Small intestine (tissue), 7 donors: ENCODE results near the gene LMF1. TPM values are rescaled to one million over a fixed set of nuclear protein-coding genes. Genes with fewer than 3 reads are reported as not detected.

ENCODE experiments used
- DNase-seq, 2 donors: peaks; one replicate each; pipeline versions ENCODE4 v3.0.0 to v3.0.0-alpha.2; 2013
- FAIRE-seq: peaks from 2 replicates; lab custom pipeline; 2012; peaks lifted over from hg19 to GRCh38; lab: Jason Lieb, UNC
- H3K27ac ChIP-seq, 3 donors: one replicate each; pipeline ENCODE4 v1.5.1; 2013; ENCODE audit warnings: low read length in 2 of 3, mild to moderate bottlenecking in 2 of 3, control low read depth in 1 of 3, inconsistent platforms in 1 of 3, low read depth in 1 of 3, moderate library complexity in 1 of 3
- H3K27me3 ChIP-seq, 3 donors: one replicate each; pipeline ENCODE4 v1.6.1; 2013; ENCODE audit warnings: low read length in 3 of 3, inconsistent platforms in 1 of 3; ENCODE audit not compliant: control insufficient read depth in 3 of 3, insufficient read depth in 3 of 3
- H3K36me3 ChIP-seq, 3 donors: one replicate each; pipeline ENCODE4 v1.6.1; 2013; ENCODE audit warnings: low read length in 3 of 3, inconsistent platforms in 1 of 3, low read depth in 1 of 3, mild to moderate bottlenecking in 1 of 3, moderate library complexity in 1 of 3; ENCODE audit not compliant: control insufficient read depth in 3 of 3, insufficient read depth in 2 of 3
- H3K4me1 ChIP-seq, 3 donors: one replicate each; pipeline ENCODE4 v1.6.1; 2013; ENCODE audit warnings: low read length in 2 of 3, inconsistent platforms in 1 of 3, low read depth in 1 of 3, mild to moderate bottlenecking in 1 of 3, moderate library complexity in 1 of 3; ENCODE audit not compliant: control insufficient read depth in 3 of 3, insufficient read depth in 2 of 3
- H3K4me3 ChIP-seq, 3 donors: one replicate each; pipeline ENCODE4 v1.5.1; 2013; ENCODE audit warnings: low read length in 3 of 3, control low read depth in 1 of 3, inconsistent platforms in 1 of 3, low read depth in 1 of 3, mild to moderate bottlenecking in 1 of 3, moderate library complexity in 1 of 3
- H3K9me3 ChIP-seq, 2 donors: one replicate each; pipeline ENCODE4 v1.6.1; 2013; ENCODE audit warnings: low read depth in 1 of 2, low read length in 1 of 2; ENCODE audit not compliant: control insufficient read depth in 2 of 2, insufficient read depth in 1 of 2
- WGBS, 3 donors: extraction: QIAGEN DNeasy Blood & Tissue Kit; methylation state at CpG; one replicate each; pipeline ENCODE4 v1.1.7; 2013; 5-methylcytosine and 5-hydroxymethylcytosine counted together
- polyA plus RNA-seq, 4 donors: library from polyadenylated mRNA; stranded (reverse) in 3 of 4; unstranded in 1 of 4; fragments of 200-250 nt in 3 of 4; fragments of 120-200 nt in 1 of 4; gene quantifications; one replicate each; pipeline versions ENCODE4 v1.2.1 to v1.2.3, GENCODE V29; 2013
- donor health status: healthy with polysubstance abuse.
- donor health status: control.
- donor health status: control.
- donor health status: Bipolar disorder and iron deficiency.
- donor health status: healthy.

Gene LMF1
- polyA plus RNA-seq, 4 donors: 8.2 to 18.0 (median 9.2) TPM

DNA sequence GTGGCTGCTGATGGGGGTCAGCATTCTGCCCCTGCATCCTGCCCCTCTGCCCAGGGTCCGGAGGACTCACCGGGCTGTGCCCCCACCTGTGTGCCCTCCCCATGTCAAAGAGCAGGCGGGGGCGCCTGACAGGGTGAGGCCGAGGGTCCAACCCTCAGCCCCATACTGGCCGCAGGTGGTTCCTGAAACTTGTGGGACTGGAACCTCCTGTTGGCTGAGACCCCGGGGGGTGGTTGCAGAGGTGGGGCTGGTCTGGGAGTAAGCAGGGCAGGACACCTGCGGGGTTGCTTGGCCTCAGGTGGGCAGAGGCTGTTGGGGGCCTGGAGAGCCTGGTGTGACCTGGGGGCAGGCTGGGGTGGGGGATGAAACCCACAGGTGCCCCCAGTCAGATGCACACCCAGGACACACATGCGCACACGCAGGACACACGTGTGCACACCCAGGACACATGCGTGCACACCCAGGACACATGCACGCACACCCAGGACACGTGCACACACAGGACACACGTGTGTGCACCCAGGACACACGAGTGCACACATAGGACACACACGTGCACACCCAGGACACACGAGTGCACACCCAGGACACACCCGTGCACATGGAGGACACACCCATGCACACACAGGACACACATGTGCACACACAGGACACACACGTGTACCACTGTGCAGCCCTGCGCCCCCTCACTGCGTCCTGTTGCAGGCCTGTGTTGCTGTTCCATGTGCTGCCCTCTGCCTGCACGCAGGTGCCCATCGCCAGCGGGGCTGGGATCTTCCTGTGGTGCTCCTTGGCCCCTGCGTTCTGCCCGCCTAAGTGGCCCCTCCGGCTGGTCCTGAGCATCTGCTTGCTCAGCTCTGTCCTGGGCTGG lies 42.2 kb upstream of the LMF1 start:
- no peak for DNase-seq
- Histone ChIP-seq H3K4me3 (no peak overlapping the region), H3K27ac (no peak overlapping the region), H3K36me3 (no peaks in the 10 kb centered on the region), H3K27me3 (peaks cover 0 to 4% (median 0%) of the 10 kb centered on the region in 3 donors), H3K9me3 (no peaks in the 10 kb centered on the region), H3K4me1 (no peaks in the 10 kb centered on the region)
- 73 to 86% (median 78%) methylated on average over 26 to 28 of the region's 28 CpGs for WGBS, 3 donors
- no peak for FAIRE-seq

DNA sequence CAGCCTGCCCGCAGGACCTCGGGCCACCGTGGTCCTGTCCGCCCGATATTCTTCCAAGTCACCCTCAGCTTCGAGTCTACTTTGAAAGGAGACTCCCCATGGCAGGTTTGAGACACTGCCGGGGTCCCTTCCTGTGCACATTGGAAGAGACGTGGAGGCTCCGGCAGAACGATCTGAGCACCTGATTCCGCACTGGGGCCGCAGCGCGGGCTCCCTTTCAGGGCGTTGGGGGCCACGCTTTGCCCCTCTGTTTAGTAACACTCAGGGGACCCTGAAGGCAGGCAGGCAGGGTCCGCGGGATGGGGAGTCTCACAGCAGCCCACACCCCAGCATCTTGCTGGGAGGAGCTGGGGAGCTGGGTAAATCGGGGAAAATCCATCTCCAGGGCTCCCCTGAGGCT lies 41.4 kb upstream of the LMF1 start:
- Histone ChIP-seq H3K27me3 (peaks cover 0 to 4% (median 0%) of the 10 kb centered on the region in 3 donors), H3K4me3 (no peak overlapping the region), H3K4me1 (no peaks in the 10 kb centered on the region), H3K36me3 (no peaks in the 10 kb centered on the region), H3K9me3 (no peaks in the 10 kb centered on the region), H3K27ac (no peak overlapping the region)
- 83 to 88% (median 85%) methylated on average over 18 to 19 of the region's 19 CpGs for WGBS, 3 donors
- DNase-seq (no peak), FAIRE-seq (no peak)

DNA sequence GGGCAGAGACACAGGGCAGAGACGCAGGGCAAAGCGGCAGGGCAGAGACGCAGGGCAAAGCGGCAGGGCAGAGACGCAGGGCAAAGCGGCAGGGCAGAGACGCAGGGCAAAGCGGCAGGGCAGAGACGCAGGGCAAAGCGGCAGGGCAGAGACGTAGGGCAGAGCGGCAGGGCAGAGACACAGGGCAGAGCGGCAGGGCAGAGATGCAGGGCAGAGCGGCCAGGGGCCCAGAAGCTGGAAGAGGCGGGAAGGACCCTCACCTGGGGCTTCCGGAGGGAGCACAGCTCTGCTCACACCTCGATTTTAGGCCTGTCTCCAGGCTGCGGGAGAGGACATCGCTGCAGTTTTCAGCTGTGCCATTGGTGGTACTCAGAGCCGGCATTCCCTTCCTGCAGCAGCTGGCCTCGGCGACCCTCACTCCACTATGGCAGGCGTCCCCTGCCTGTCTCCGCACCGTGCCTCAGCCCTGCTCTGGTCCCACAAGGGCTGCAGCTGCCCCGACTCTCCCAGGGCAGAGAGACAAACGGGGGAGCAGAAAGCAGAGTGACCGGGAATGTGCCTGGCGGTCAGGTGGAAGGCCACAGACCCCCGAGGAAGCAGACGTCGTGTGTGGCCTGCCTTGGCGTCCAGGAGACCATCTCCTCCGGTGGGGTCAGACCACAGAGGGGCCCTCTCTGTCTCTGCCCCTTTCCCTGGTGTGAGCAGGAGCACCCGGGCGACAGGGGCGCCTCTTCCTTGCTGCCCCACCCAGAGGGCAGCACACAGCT lies 40.7 kb upstream of the LMF1 start:
- 80 to 85% (median 83%) methylated on average over 29 to 37 of the region's 37 CpGs for WGBS, 3 donors
- FAIRE-seq (no peak), DNase-seq (no peak)
- Histone ChIP-seq H3K9me3 (no peaks in the 10 kb centered on the region), H3K4me3 (no peak overlapping the region), H3K27ac (no peak overlapping the region), H3K27me3 (peaks cover 0 to 4% (median 0%) of the 10 kb centered on the region in 3 donors), H3K4me1 (no peaks in the 10 kb centered on the region), H3K36me3 (no peaks in the 10 kb centered on the region)

DNA sequence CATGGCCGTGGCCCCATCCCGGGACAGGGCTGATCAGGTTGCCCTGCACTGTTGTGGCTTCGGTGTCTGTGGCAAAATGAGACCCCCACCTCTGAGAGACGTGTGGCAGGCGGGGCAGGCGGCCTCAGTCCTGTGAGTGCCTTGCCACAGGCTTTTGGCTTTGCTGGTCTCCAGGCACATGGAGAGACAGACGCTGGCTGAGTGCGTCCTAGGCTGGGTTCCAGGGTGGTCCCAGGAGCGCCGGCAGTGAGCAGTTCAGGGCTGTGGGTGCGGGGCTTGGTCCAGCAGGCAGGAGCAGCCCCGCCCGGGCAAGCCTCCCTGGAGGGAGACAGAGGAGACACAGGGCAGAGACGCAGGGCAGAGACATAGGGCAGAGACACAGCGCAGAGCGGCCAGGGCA lies 40.0 kb upstream of the LMF1 start:
- H3K36me3 ChIP-seq: no peaks in the 10 kb centered on the region
- no peak for FAIRE-seq
- H3K4me3 ChIP-seq: no peak overlapping the region
- H3K4me1 ChIP-seq: no peaks in the 10 kb centered on the region
- H3K27ac ChIP-seq: no peak overlapping the region
- WGBS, 3 donors: 72 to 77% (median 73%) methylated on average over 15 to 16 of the region's 16 CpGs
- no peaks in the 10 kb centered on the region for H3K9me3 ChIP-seq
- peaks cover 0 to 4% (median 0%) of the 10 kb centered on the region in 3 donors for H3K27me3 ChIP-seq
- no peak for DNase-seq

DNA sequence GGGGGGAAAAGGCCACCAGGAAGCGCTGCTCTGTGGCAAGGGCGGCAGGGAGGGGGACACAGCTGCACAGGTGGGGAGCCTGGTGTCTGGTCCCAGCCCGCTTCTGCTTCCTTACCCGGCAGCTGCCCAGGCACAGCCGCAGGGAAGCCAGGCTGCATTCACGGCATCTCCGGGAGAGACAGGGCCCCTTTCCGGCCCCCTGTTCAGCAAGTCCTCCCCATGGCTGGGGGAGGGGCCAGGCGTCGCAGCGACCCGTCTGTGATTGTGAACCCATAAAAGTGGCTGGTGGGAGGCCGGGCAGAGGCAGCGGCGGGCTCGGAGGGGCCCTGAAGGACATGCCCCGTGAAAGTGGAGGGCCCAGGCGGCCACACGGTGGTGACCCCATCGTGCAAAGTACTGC lies 39.5 kb upstream of the LMF1 start:
- H3K9me3 ChIP-seq: no peaks in the 10 kb centered on the region
- H3K27ac ChIP-seq: no peak overlapping the region
- H3K4me3 ChIP-seq: no peak overlapping the region
- H3K4me1 ChIP-seq: no peaks in the 10 kb centered on the region
- no peak for DNase-seq
- no peak for FAIRE-seq
- H3K27me3 ChIP-seq: peaks cover 0 to 4% (median 0%) of the 10 kb centered on the region in 3 donors
- no peaks in the 10 kb centered on the region for H3K36me3 ChIP-seq
- WGBS, 3 donors: 35 to 48% (median 39%) methylated on average over 16 to 20 of the region's 20 CpGs

DNA sequence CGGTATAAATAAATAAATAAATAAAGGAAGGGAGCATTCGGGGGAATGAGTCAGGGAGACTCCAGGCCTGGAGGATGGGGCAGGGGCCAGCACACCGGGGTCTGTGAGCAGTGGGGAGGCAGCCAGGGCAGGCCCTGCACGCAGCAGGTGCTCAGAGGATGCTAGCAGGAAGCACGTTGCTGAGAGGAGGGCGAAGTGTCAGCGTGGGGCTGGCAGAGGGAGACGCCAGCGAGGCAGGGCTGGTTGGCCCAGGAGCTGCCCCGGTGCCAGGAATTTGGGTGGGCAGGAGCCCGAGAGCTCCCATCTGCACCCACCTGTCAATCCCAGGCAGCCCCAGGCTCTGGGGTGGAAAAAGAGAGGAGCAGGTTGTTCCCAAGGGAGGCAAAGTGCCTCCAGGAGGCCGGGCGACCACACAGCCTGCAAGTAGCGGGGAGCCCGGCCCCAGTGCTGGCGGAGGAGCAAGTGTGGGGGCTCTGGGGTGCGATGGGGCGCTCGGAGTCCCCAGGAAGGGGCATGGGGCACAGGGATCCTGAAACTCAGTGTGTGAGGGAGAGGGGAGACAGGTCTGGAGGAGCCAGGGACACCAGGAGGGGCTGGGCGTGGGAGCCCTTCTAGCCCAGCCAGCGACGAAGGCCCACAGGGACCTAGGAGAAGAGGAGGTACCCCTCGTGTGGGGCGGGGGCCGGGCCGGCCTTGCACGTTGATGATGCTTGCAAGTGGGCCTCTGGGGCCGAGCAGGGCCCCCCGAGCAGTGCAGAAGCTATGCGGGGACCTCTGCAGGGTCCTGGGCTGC lies 38.8 kb upstream of the LMF1 start:
- Histone ChIP-seq H3K4me3 (no peak overlapping the region), H3K27me3 (peaks cover 0 to 4% (median 0%) of the 10 kb centered on the region in 3 donors), H3K9me3 (no peaks in the 10 kb centered on the region), H3K4me1 (no peaks in the 10 kb centered on the region), H3K36me3 (no peaks in the 10 kb centered on the region), H3K27ac (no peak overlapping the region)
- FAIRE-seq: no peak
- no peak for DNase-seq
- WGBS, 3 donors: 58 to 72% (median 69%) methylated on average over 27 to 30 of the region's 30 CpGs

DNA sequence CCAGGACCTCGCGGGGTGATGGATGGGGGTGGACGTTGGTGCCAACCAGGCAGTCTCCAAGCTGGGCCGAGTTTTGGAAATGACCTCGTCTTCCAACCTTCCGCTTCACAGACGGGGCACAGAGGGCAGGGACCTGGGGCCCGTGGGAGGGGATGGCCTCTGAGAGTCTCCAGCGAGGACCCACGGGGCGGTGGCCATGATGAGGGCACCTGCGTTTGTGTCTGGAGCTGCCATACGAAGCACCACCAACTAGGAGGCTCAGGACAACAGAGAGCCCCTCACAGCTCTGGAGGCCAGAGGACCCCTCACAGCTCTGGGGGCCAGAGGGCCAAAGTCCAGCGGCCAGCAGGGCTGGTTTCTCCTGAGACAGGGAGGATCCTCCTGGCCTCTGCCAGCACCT lies 37.3 kb upstream of the LMF1 start:
- H3K27me3 ChIP-seq: peaks cover 0 to 4% (median 0%) of the 10 kb centered on the region in 3 donors

DNA sequence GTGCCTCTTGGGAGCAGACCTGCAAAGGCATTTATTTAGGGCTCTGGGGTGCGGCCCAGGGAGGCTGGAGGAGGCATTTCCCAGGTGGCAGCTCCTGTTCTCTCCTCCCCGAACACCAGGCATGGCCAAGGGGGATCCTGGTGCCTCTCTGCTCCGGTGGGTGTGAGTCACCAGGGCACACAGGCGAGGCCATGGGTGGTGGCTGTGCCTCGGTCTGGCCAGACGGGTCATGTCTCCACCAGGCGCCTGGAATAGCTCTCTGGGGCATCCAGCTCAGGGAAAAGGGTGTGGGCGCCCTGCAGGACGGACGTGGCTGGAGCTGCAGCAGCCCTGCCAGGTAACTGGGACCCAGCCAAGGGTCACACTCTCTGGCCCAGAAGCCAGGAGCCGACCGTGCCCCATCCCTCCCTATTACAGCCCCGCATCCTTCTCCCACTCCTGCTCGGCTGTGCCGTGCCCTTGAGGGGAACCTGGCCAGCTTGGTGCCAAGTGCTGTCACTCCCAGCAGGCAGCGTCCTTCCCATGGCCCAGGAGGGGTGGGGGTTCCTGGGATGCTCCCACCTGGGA lies 36.6 kb upstream of the LMF1 start:
- 45 to 73% (median 58%) methylated on average over 13 to 16 of the region's 16 CpGs for WGBS, 3 donors
- H3K4me1 ChIP-seq: no peaks in the 10 kb centered on the region
- H3K4me3 ChIP-seq: no peak overlapping the region
- no peaks in the 10 kb centered on the region for H3K36me3 ChIP-seq
- no peak for DNase-seq
- no peak overlapping the region for H3K27ac ChIP-seq
- FAIRE-seq: no peak
- no peaks in the 10 kb centered on the region for H3K9me3 ChIP-seq
- H3K27me3 ChIP-seq: peaks cover 0 to 4% (median 0%) of the 10 kb centered on the region in 3 donors

More for the DNA sequence above, 37.3 kb upstream of the LMF1 start:
- FAIRE-seq (no peak), DNase-seq (no peak)
- no peak overlapping the region for H3K27ac ChIP-seq
- H3K4me1 ChIP-seq: no peaks in the 10 kb centered on the region
- H3K9me3 ChIP-seq: no peaks in the 10 kb centered on the region
- no peak overlapping the region for H3K4me3 ChIP-seq
- 78 to 86% (median 86%) methylated on average over 13 to 14 of the region's 14 CpGs for WGBS, 3 donors
- H3K36me3 ChIP-seq: no peaks in the 10 kb centered on the region
